GM12878 (cell line): Measurements from ENCODE around the gene C1orf141. TPM values are rescaled to one million over a fixed set of nuclear protein-coding genes. Genes with fewer than 3 reads are reported as not detected.

Experiments
- ATAC-seq: fragments of 200-7000 bp; cut with Tn5 transposase; 3 replicates; pipeline ENCODE4 v1.9.1; 2020; ENCODE audit warnings: mild to moderate bottlenecking, moderate library complexity
- BruUV-seq: library from RNA; stranded (reverse); fragments of 400-500 nt; replicated peaks from 2 replicates; lab custom pipeline; 2021; lab: Mats Ljungman, UMichigan
- CTCF ChIA-PET: fragments of 300-600 bp; sonication (Branson Sonifier 250); formaldehyde crosslinking; extraction: SDS; loops from one replicate; lab custom pipeline; 2021; ENCODE audit warnings: inconsistent platforms; lab: Yijun Ruan, JAX
- POLR2A ChIA-PET: fragments of 350-600 bp; formaldehyde crosslinking; extraction: SDS; loops from one replicate; lab custom pipeline; 2021; ENCODE audit warnings: inconsistent platforms; lab: Charles Lee
- RAD21 ChIA-PET: fragments of 300-600 bp; sonication (Branson Sonifier 250); formaldehyde crosslinking; loops from one replicate; lab custom pipeline; 2023; ENCODE audit warnings: antibody characterized with exemption; ENCODE audit not compliant: unreplicated experiment; lab: Charles Lee
- SMC1A ChIA-PET: fragments of 300-600 bp; sonication (Branson Sonifier 250); formaldehyde crosslinking; loops from one replicate; lab custom pipeline; 2023; ENCODE audit not compliant: unreplicated experiment, uncharacterized antibody; lab: Charles Lee
- DNase-seq: peaks from one replicate; pipeline ENCODE4 v3.0.0-alpha.2; 2011; ENCODE audit warnings: low read depth, low spot score
- FAIRE-seq: peaks from 3 replicates; lab custom pipeline; 2011; peaks lifted over from hg19 to GRCh38; lab: Jason Lieb, UNC
- H2AFZ ChIP-seq: 2 replicates; pipeline ENCODE4 v1.6.0; 2011; ENCODE audit warnings: low read depth, low read length, control low read depth; ENCODE audit not compliant: control insufficient read depth
- H3K27ac ChIP-seq: 2 replicates; pipeline ENCODE4 v1.5.1; 2011; ENCODE audit warnings: control low read depth; ENCODE audit not compliant: control insufficient read depth, insufficient read depth
- H3K27me3 ChIP-seq, 2 experiments: replicated peaks in 1 of 2; 2 replicates each; pipeline versions ENCODE4 v1.6.0 to v1.6.1; 2011; ENCODE audit warnings: low read length in 1 of 2; ENCODE audit not compliant: control insufficient read depth in 2 of 2, insufficient read depth in 2 of 2
- H3K36me3 ChIP-seq, 2 experiments: 2 replicates each; pipeline ENCODE4 v1.5.1; 2011; ENCODE audit warnings: low read length in 1 of 2; ENCODE audit not compliant: control insufficient read depth in 2 of 2, insufficient read depth in 2 of 2
- H3K4me1 ChIP-seq: 2 replicates; pipeline ENCODE4 v1.6.1; 2011; ENCODE audit warnings: mild to moderate bottlenecking, low read length, moderate library complexity, mixed read lengths; ENCODE audit not compliant: control insufficient read depth, insufficient read depth
- H3K4me2 ChIP-seq: 2 replicates; pipeline ENCODE4 v1.6.0; 2011; ENCODE audit warnings: control low read depth; ENCODE audit not compliant: control insufficient read depth, insufficient read depth
- H3K4me3 ChIP-seq: fragments of 200-600 bp; sonication (generic); 2 replicates; pipeline ENCODE4 v1.5.1; 2016
- H3K79me2 ChIP-seq: 2 replicates; pipeline ENCODE4 v1.6.0; 2011; ENCODE audit warnings: low read length; ENCODE audit not compliant: control insufficient read depth, insufficient read depth
- H3K9ac ChIP-seq: 2 replicates; pipeline ENCODE4 v1.8.0; 2011; ENCODE audit warnings: low read length, control low read depth, mixed read lengths; ENCODE audit not compliant: control insufficient read depth, insufficient read depth
- H3K9me3 ChIP-seq: replicated peaks from 3 replicates; pipeline ENCODE4 v1.5.1; 2011; ENCODE audit warnings: mild to moderate bottlenecking, low read length; ENCODE audit not compliant: control insufficient read depth, insufficient read depth
- H4K20me1 ChIP-seq: 2 replicates; pipeline ENCODE4 v1.6.0; 2011; ENCODE audit not compliant: control insufficient read depth, insufficient read depth
- ASH2L ChIP-seq: fragments of 300-600, 200-600 bp; sonication (generic); IDR thresholded peaks from 2 replicates; pipeline ENCODE4 v1.6.1; 2017; ENCODE audit warnings: low read depth, mild to moderate bottlenecking, borderline replicate concordance
- GATAD2B ChIP-seq: fragments of 450-650 bp; conservative IDR thresholded peaks from 2 replicates; pipeline ENCODE4 v1.6.1; 2017; ENCODE audit warnings: low read depth, mild to moderate bottlenecking, moderate library complexity
- HSF1 ChIP-seq: fragments of 150-350 bp; IDR thresholded peaks from 2 replicates; pipeline ENCODE4 v1.6.1; 2014; ENCODE audit warnings: mild to moderate bottlenecking, low read depth, low read length
- JUNB ChIP-seq: IDR thresholded peaks from 2 replicates; pipeline ENCODE4 v1.6.1; 2016; ENCODE audit warnings: antibody characterized with exemption, mild to moderate bottlenecking
- MEF2A ChIP-seq: IDR thresholded peaks from 2 replicates; pipeline ENCODE4 v1.6.1; 2011; ENCODE audit warnings: low read depth, mild to moderate bottlenecking, low read length, moderate library complexity; ENCODE audit not compliant: insufficient read depth
- NFYA ChIP-seq: IDR thresholded peaks from 2 replicates; pipeline ENCODE4 v1.6.1; 2011; ENCODE audit warnings: low read depth, mild to moderate bottlenecking, low read length, improper control_type of control experiment, borderline replicate concordance
- RBBP5 ChIP-seq: fragments of 200-600 bp; sonication (generic); conservative IDR thresholded peaks from 2 replicates; pipeline ENCODE4 v1.6.1; 2016
- SMARCA5 ChIP-seq: fragments of 450-650 bp; IDR thresholded peaks from 2 replicates; pipeline ENCODE4 v1.6.1; 2017; ENCODE audit warnings: mild to moderate bottlenecking
- SPI1 ChIP-seq: IDR thresholded peaks from 2 replicates; pipeline ENCODE4 v1.6.1; 2011; ENCODE audit warnings: low read depth, mild to moderate bottlenecking, low read length, moderate library complexity, borderline replicate concordance; ENCODE audit not compliant: insufficient read depth
- STAT3 ChIP-seq: IDR thresholded peaks from 2 replicates; pipeline ENCODE4 v1.6.1; 2011; ENCODE audit warnings: low read depth, low read length, improper control_type of control experiment
- TARDBP ChIP-seq: IDR thresholded peaks from 2 replicates; pipeline ENCODE4 v1.6.1; 2016; ENCODE audit warnings: borderline replicate concordance
- ZBTB40 ChIP-seq: fragments of 450-650 bp; IDR thresholded peaks from 2 replicates; pipeline ENCODE4 v1.6.1; 2016; ENCODE audit warnings: mild to moderate bottlenecking, moderate library complexity, borderline replicate concordance
- ZNF592 ChIP-seq: fragments of 450-650 bp; IDR thresholded peaks from 2 replicates; pipeline ENCODE4 v1.6.1; 2017; ENCODE audit warnings: mild to moderate bottlenecking, moderate library complexity
- WGBS: methylation state at CpG from one replicate; pipeline ENCODE4 v1.1.6; 2016; ENCODE audit warnings: low lambda C conversion rate; ENCODE audit not compliant: insufficient replicate concordance, insufficient coverage; ENCODE audit errors: missing lambda C conversion rate; 5-methylcytosine and 5-hydroxymethylcytosine counted together
- in situ Hi-C: fragments of 300-500 bp; cut with MboI; formaldehyde crosslinking; loops from 9 replicates; pipeline ENCODE4 v1.14.3; 2018; ENCODE audit warnings: mixed read lengths
- intact Hi-C: fragments of 100-400 bp; cut with micrococcal nuclease; formaldehyde crosslinking; loops from one replicate; pipeline ENCODE4 v1.14.2; 2022; ENCODE audit not compliant: unreplicated experiment
- polyA plus RNA-seq, 11 experiments: library from polyadenylated mRNA; depleted of rRNA in 4 of 11; unstranded in 6 of 11; stranded (reverse) in 5 of 11; fragments of >200 nt; fragmentation: Nextera tagmentation in 4 of 11; fragmentation: Illumina TruSeq in 1 of 11; extraction: Ambion mirVana in 4 of 11; extraction: Trizol in 1 of 11; gene quantifications; 1 replicate in 1 of 11; 2 replicates in 10 of 11; pipeline versions ENCODE4 v1.2.1 to v1.2.3, GENCODE V29; 2011 to 2016; ENCODE audit warnings: inconsistent platforms in 2 of 11, missing spikeins in 2 of 11, low read depth in 1 of 11
- total RNA-seq, 4 experiments: library from RNA; depleted of rRNA in 3 of 4; stranded (reverse); fragments of >200 nt in 3 of 4; fragmentation: Illumina TruSeq in 1 of 4; extraction: Trizol in 1 of 4; gene quantifications; 2 replicates each; pipeline versions ENCODE4 v1.2.1 to v1.2.3, GENCODE V29; 2013 to 2021
- TF ChIP-seq, protein P1 (sequence below): IDR thresholded peaks from 2 replicates; pipeline ENCODE4 v1.6.1; 2012; ENCODE audit warnings: low read depth, low read length, improper control_type of control experiment

C1orf141 gene
- total and polyA plus RNA-seq, 10 of the 15 experiments (the other 5 are each of a cell fraction or from before 2014, with no cell fraction given), result not detected

- Histone ChIP-seq H3K79me2 (no peaks in the 10 kb centered on the region), H3K4me1 (peaks cover 13% of the 10 kb centered on the region), H3K36me3 (no peaks in the 10 kb centered on the region), H3K27me3 (no peaks in the 10 kb centered on the region), H3K9ac (no peak overlapping the region), H3K27ac (no peak overlapping the region), H2AFZ (no peak overlapping the region), H4K20me1 (no peaks in the 10 kb centered on the region), H3K4me3 (no peak overlapping the region), H3K4me2 (no peak overlapping the region; the same call in 1 of the 2 replicates), H3K9me3 (no peaks in the 10 kb centered on the region; the same call in 2 of the 3 replicates)
- DNase-seq, result no peak
- SMC1A ChIA-PET, result no interaction called here
- POLR2A ChIA-PET, result no interaction called here
- no TSS peak for BruUV-seq
- in situ Hi-C loops, result no loop called here
- RAD21 ChIA-PET, result no interaction called here
- ATAC-seq, result peak; percentile 71
- CTCF ChIA-PET, result no interaction called here
- WGBS, result 5% methylated on average over 2 of the region's 2 CpGs
- FAIRE-seq, result peak; percentile 18
- intact Hi-C loops, result no loop called here
- TF ChIP-seq SMARCA5, result no peak
- no peak for TF ChIP-seq GATAD2B
- TF ChIP-seq HSF1, result no peak
- no peak for TF ChIP-seq ZBTB40
- TF ChIP-seq STAT3, result no peak
- TF ChIP-seq, protein P1, sequence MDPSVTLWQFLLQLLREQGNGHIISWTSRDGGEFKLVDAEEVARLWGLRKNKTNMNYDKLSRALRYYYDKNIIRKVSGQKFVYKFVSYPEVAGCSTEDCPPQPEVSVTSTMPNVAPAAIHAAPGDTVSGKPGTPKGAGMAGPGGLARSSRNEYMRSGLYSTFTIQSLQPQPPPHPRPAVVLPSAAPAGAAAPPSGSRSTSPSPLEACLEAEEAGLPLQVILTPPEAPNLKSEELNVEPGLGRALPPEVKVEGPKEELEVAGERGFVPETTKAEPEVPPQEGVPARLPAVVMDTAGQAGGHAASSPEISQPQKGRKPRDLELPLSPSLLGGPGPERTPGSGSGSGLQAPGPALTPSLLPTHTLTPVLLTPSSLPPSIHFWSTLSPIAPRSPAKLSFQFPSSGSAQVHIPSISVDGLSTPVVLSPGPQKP, result no peak
- 0 out of 2 replicates have a peak, but pooled peaks have one; percentile 60 for TF ChIP-seq MEF2A
- TF ChIP-seq NFYA, result no peak
- TF ChIP-seq SPI1, result peak; percentile 32; the same call in 1 of the 2 replicates
- TF ChIP-seq TARDBP, result no peak
- TF ChIP-seq ZNF592, result no peak
- peak; percentile 23; the same call in 1 of the 2 replicates for TF ChIP-seq JUNB
- no peak for TF ChIP-seq RBBP5
- no peak for TF ChIP-seq ASH2L
Measured at GRCh38 chr1:67110352-67110751, 24.4 kb downstream of the C1orf141 start.
